GM20000 (cell line): ENCODE measurements around the gene WBP1.

Experiments used
- DNase-seq: peaks from one replicate; pipeline ENCODE4 v3.0.0; 2012; ENCODE audit warnings: low spot score
- TF ChIP-seq, protein P1 (sequence below): IDR thresholded peaks from 2 replicates; pipeline ENCODE4 v1.5.1; 2012; ENCODE audit warnings: mild to moderate bottlenecking, control low read depth; ENCODE audit errors: extremely low read depth, missing control alignments

The WBP1 gene

DNA sequence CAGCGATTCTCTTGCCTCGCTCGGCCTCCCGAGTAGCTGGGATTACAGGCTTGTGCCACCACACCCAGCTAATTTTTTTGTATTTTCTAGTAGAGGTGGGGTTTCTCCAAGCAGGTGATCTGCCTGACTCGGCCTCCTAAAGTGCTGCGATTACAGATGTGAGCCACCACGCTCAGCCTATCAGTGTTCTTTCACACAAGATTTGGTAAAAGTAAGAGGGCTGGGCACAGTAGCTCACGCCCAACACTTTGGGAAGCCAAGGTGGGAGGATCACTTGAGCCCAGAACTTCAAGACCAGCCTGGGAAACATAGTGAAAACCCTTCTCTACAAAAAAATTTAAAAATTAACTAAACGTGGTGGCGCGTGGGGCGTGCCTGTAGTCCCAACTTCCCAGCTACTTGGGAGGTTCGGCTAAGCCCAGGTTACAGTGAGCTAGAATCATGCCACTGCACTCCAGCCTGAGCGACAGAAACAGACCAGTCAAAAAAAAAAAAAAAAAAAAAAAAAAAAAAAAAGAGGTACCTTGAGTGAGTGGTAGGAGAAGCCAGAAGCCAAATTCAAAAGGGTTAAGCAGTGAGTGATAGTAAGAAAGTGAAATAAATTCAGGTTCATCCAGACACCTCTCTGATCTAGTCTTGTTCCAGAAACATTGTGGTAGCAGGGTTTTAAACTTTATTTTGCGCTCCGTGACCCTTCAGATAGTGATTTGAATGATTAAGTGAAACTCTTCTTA lies 13.3 kb downstream of the WBP1 start:
- DNase-seq: no peak
- TF ChIP-seq, protein P1, sequence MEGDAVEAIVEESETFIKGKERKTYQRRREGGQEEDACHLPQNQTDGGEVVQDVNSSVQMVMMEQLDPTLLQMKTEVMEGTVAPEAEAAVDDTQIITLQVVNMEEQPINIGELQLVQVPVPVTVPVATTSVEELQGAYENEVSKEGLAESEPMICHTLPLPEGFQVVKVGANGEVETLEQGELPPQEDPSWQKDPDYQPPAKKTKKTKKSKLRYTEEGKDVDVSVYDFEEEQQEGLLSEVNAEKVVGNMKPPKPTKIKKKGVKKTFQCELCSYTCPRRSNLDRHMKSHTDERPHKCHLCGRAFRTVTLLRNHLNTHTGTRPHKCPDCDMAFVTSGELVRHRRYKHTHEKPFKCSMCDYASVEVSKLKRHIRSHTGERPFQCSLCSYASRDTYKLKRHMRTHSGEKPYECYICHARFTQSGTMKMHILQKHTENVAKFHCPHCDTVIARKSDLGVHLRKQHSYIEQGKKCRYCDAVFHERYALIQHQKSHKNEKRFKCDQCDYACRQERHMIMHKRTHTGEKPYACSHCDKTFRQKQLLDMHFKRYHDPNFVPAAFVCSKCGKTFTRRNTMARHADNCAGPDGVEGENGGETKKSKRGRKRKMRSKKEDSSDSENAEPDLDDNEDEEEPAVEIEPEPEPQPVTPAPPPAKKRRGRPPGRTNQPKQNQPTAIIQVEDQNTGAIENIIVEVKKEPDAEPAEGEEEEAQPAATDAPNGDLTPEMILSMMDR: no peak

DNA sequence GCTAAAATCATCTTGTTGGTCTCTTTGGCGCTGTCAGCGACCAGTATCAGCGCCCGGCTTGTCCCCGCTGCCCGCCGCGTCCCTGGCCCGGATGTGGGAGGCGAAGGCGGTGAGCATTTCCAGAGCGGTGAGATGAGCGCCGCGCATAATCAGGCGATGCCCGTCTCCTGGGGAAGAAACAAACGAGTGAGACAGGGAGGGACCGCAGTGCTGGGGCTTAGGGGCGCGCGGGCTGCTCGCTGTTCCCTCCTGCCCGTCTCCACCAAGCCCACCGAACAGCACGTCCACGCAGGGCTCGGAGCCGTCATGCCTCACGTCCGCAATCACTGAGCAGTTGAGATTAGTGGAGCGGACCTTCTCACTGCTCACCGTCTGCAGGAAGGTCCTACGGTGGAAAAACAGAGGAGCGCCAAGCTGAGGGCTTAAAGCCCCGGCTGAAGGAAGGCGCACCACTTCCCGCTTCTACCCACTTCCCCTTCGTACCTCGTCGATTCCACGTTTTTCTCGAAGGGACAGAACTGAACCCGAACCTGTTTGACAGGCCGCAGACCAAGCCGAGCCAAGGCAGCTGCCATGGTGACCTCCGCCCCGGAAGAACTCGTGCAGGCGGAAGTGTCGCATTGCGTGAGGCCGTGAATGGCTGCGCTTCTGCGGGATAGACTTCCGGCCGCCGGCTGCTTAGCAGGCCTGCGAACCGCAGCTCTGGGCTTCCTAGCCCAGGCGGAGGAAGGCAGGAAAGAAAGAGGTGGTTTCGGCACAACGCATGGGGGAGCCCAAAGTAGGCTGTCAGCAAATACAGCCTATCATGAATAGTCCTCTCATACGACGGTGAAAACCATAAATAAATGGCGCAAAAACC lies 14.1 kb downstream of the WBP1 start, which contains the start of gene MRPL53:
Gene MRPL53, minus strand, starts transcription at position 595 of the 859 bp plus-strand sequence. Its CDS starts 20 bp downstream, at position 575.
- TF ChIP-seq, protein P1: no peak
- peak; percentile 86 for DNase-seq

DNA sequence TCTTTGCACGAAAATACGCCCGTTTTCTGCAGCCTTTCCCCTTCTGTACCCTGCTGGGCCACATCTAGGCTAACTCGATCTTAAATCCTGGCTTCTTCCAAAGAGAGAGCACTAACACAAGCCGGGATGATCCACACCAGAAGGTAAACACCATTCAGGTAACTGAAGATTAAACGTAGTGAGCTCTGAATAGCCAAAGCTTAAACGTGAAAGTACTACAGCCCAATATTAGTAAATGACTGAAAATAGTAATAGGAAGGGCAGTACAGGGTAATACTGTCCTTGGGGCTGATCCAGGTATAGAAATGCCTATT lies 14.7 kb downstream of the WBP1 start:
- DNase-seq: no peak
- TF ChIP-seq, protein P1: no peak

DNA sequence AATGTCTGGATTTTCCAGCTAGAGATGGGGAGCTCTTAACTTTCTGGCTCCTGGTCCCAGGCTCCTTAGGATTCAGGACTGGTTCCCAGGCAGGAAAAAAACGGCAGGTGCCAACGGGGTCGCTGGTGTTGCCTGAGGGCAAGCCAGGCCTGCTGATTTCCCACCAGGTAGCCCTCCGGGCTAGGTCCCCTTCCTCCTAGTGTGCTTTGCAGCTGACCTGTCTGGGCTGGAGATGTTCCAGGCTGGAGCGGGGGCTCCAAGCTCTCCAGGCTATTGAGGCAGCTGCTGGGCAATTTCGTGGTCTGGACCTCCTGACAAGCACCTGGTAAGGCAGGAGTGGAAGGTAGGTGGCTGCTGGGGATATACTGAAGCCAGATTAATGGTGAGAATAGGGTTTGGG lies 16.2 kb downstream of the WBP1 start:
- TF ChIP-seq, protein P1: no peak
- DNase-seq: no peak

DNA sequence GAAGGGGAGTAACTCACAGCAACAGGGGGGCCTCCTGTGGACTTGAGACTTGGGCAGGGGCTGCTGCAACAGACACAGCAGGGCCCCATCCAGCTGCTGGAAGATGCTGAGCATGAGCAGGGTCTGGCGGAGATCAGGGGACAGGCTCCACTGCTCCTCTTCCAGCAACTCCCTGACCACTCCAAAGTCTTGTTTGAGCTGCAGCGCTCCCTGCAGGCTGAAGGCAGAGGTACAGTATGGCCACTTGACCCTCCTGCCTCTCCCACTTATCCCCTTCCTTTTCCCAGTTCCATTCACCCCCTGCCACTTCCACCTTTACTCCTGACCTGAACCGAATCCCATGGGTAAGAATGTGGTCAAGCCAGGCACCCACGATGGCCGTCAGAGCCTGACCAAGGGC lies 16.7 kb downstream of the WBP1 start:
- no peak for DNase-seq
- TF ChIP-seq, protein P1: no peak

DNA sequence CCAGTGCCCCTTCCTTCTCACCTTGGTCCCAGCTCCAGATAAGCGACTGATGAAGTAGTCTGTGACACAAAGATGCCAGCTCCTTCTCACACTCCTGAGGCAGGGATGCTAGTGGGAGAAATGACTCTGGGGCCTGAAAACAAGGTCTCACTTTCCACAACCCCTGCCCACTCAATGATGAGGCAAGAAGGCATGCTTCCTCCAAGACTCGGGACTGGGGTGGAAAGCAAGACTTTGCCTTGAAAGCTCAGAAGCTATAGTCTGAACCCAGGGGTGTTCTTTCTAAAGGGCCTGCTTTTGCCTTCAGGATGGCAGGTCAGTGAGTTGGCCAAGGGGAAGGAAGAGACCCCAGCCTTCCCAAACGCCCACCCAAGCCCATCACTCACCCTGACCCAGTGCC lies 23.2 kb downstream of the WBP1 start:
- no peak for DNase-seq
- TF ChIP-seq, protein P1: no peak
